Stimulated activated naive B cell treated with anti-CD40 and anti-IgM and Interleukin-4, amounts not matched to agents 10 μg/mL and 1 μg/mL and 100 μg/mL, for 72 hours (primary cell): Measurements from ENCODE around the gene RALGPS2.
"Not testable (repeated sequence)": the region's sequence is repeated elsewhere in the genome, so short reads cannot be mapped to it uniquely, and the experiment has no call there.

Experiments used
- ATAC-seq, 2 donors: fragments of 150-1000 bp; cut with Tn5 transposase; replicated peaks; 2 replicates each; pipeline ENCODE4 v1.10.0; 2021; ENCODE audit warnings: moderate library complexity in 1 of 2
- DNase-seq: peaks from one replicate; pipeline ENCODE4 v3.0.0; 2021
- H3K27ac Mint-ChIP-seq: one replicate; pipeline ENCODE4 v1.8.0; 2022; ENCODE audit warnings: mild to moderate bottlenecking, mixed read lengths
- H3K27me3 Mint-ChIP-seq, 2 donors: one replicate each; pipeline ENCODE4 v1.8.0; 2022; ENCODE audit warnings: mixed read lengths in 2 of 2
- H3K36me3 Mint-ChIP-seq, 2 donors: one replicate each; pipeline ENCODE4 v1.8.0; 2022; ENCODE audit warnings: mixed read lengths in 2 of 2, mild to moderate bottlenecking in 1 of 2
- H3K4me1 Mint-ChIP-seq, 2 donors: one replicate each; pipeline ENCODE4 v1.8.0; 2022; ENCODE audit warnings: mixed read lengths in 2 of 2, mild to moderate bottlenecking in 1 of 2
- H3K4me3 Mint-ChIP-seq, 2 donors: one replicate each; pipeline ENCODE4 v1.8.0; 2022; ENCODE audit warnings: mild to moderate bottlenecking in 2 of 2, mixed read lengths in 2 of 2, moderate library complexity in 1 of 2
- H3K9me3 Mint-ChIP-seq, 2 donors: one replicate each; pipeline ENCODE4 v1.8.0; 2022; ENCODE audit warnings: mixed read lengths in 2 of 2, mild to moderate bottlenecking in 1 of 2

RALGPS2 gene

GRCh38 chr1:178945763-178946266 is 220.8 kb downstream of the RALGPS2 start:
- H3K4me1 Mint-ChIP-seq = peaks cover 0 to 7% of the 10 kb centered on the region in 2 donors
- no peaks in the 10 kb centered on the region for H3K9me3 Mint-ChIP-seq
- no peak overlapping the region for H3K27ac Mint-ChIP-seq
- H3K4me3 Mint-ChIP-seq = no peak overlapping the region
- no peak for DNase-seq
- no peak for ATAC-seq
- peaks cover 22 to 27% of the 10 kb centered on the region in 2 donors for H3K27me3 Mint-ChIP-seq
- H3K36me3 Mint-ChIP-seq = no peaks in the 10 kb centered on the region

DNA sequence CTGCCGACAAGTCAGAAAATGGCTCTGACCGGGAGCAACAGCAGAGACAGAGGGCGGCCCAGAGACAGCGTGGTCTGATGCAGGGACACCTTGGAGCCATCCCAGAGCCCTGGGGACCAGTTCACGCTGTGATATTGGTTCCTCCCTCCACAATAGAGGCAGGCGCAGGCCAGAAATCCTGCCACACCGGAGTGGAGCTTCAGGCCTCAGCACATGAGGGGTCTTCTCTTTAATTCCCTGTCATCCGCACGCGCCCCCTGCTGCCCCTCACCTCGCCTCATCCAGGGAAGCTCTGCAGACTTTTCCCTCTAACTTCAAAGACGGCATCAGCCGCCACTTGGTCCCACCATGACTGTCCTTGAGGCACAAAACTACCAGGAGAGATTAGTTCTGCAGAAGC is 221.4 kb downstream of the RALGPS2 start:
- H3K27me3 Mint-ChIP-seq = peaks cover 22 to 23% of the 10 kb centered on the region in 2 donors
- peaks cover 0 to 5% of the 10 kb centered on the region in 2 donors for H3K4me1 Mint-ChIP-seq
- no peaks in the 10 kb centered on the region for H3K9me3 Mint-ChIP-seq
- no peak for ATAC-seq
- no peaks in the 10 kb centered on the region for H3K36me3 Mint-ChIP-seq
- no peak overlapping the region for H3K27ac Mint-ChIP-seq
- H3K4me3 Mint-ChIP-seq = no peak overlapping the region
- no peak for DNase-seq

GRCh38 chr1:178946855-178947676 is 222.0 kb downstream of the RALGPS2 start:
- H3K27ac Mint-ChIP-seq = no peak overlapping the region
- H3K36me3 Mint-ChIP-seq = no peaks in the 10 kb centered on the region
- H3K9me3 Mint-ChIP-seq = no peaks in the 10 kb centered on the region
- peaks cover 25 to 26% of the 10 kb centered on the region in 2 donors for H3K27me3 Mint-ChIP-seq
- no peak for ATAC-seq
- no peak overlapping the region for H3K4me3 Mint-ChIP-seq
- H3K4me1 Mint-ChIP-seq = peaks cover 0 to 5% of the 10 kb centered on the region in 2 donors
- no peak for DNase-seq

GRCh38 chr1:178947677-178947981 is 222.6 kb downstream of the RALGPS2 start:
- no peak overlapping the region for H3K27ac Mint-ChIP-seq
- H3K4me3 Mint-ChIP-seq = no peak overlapping the region
- peaks cover 0 to 5% of the 10 kb centered on the region in 2 donors for H3K4me1 Mint-ChIP-seq
- no peaks in the 10 kb centered on the region for H3K9me3 Mint-ChIP-seq
- ATAC-seq = no peak
- H3K27me3 Mint-ChIP-seq = peaks cover 25% of the 10 kb centered on the region in 2 donors
- H3K36me3 Mint-ChIP-seq = no peaks in the 10 kb centered on the region
- DNase-seq = no peak

GRCh38 chr1:178948676-178949075 is 223.6 kb downstream of the RALGPS2 start:
- H3K27ac Mint-ChIP-seq = no peak overlapping the region
- no peak for DNase-seq
- no peaks in the 10 kb centered on the region for H3K4me1 Mint-ChIP-seq
- H3K9me3 Mint-ChIP-seq = no peaks in the 10 kb centered on the region
- no peaks in the 10 kb centered on the region for H3K36me3 Mint-ChIP-seq
- peaks cover 22 to 26% of the 10 kb centered on the region in 2 donors for H3K27me3 Mint-ChIP-seq
- H3K4me3 Mint-ChIP-seq = no peak overlapping the region
- no peak for ATAC-seq

DNA sequence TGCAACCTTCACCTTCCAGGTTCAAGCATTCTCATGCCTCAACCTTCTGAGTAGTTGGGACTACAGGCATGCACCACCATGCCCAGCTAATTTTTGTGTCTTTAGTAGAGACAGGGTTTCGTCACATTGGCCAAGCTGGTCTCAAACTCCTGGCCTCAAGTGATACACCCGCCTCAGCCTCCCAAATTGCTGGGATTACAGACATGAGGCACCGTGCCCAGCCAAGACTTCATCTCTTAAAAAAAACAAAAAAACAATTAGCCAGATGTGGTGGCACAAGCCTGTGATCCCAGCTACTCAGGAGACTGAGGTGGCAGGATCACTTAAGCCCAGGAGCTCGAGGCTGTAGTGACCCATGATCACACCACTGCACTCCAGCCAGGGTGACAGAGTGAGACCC is 224.8 kb downstream of the RALGPS2 start:
- not testable (repeated sequence) for DNase-seq, ATAC-seq, H3K4me1 Mint-ChIP-seq, H3K4me3 Mint-ChIP-seq, H3K36me3 Mint-ChIP-seq, H3K9me3 Mint-ChIP-seq, H3K27ac Mint-ChIP-seq
- peaks cover 29 to 33% of the 10 kb centered on the region in 2 donors for H3K27me3 Mint-ChIP-seq

DNA sequence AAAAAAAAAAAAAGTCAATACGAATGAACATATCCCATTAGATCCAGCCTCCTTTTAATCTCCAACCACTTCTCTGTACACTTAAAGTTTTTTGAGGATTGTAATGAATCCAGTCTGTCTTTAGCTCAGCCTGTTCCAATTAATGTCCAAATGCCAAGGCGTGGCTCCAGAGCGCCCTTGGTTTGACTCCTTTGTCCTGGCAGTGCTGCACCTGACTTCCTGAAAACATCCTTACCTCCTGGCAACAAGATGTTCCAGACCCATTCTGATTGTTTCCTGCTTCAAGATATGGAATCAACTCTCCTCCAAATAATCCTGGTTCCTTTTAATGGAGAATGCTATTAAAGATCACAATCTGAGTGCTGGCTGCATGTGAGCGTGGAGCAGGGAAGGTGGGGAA is 226.6 kb downstream of the RALGPS2 start:
- Mint-ChIP-seq H3K36me3 (no peaks in the 10 kb centered on the region), H3K4me3 (no peak overlapping the region), H3K27ac (no peak overlapping the region), H3K4me1 (no peaks in the 10 kb centered on the region), H3K9me3 (no peaks in the 10 kb centered on the region), H3K27me3 (peaks cover 31 to 35% of the 10 kb centered on the region in 2 donors)
- DNase-seq (no peak), ATAC-seq (no peak)

GRCh38 chr1:178953034-178953433 is 228.0 kb downstream of the RALGPS2 start:
- Mint-ChIP-seq H3K4me3 (no peak overlapping the region), H3K27me3 (peaks cover 25 to 31% of the 10 kb centered on the region in 2 donors), H3K27ac (no peak overlapping the region), H3K36me3 (no peaks in the 10 kb centered on the region), H3K4me1 (no peaks in the 10 kb centered on the region), H3K9me3 (no peaks in the 10 kb centered on the region)
- no peak for ATAC-seq
- no peak for DNase-seq

DNA sequence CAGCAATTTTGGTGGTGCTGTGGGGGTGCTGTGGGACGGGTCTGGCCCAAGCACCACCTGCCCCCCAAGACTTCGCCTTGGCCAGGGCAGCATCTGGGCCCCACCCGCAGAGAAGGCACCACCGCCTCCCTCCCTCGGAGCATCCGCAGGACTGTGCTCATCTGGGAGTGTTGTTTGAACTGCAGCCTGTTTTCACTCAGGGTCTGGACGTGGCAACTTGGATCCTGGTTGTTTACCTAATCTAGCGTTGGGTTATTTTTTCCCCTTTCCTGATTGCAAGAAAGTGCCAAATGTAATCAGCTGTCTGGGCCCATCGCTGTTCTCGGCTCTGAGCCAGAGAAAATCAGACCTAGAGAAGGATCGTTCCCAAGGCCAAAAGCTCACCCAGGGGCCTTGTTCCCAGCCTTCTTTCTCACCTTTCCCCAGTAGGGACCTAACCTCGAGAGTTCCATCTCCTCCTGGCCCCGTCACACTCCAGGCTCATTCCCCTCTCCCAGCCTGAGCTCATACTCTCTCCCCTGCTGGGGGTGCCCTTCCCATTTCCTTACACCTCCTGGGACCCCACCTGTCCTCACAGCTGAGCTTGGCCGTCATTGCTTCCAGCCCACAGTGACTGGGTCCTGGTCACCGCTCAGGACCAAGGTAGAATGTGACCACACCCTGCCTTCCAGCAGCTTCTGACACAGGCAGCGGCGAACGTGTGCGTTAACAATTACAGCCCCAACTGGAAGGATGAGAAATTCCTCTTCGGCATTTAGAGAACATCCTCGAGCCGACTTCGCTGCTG is 228.7 kb downstream of the RALGPS2 start:
- Mint-ChIP-seq H3K27ac (no peak overlapping the region), H3K4me3 (no peak overlapping the region), H3K4me1 (no peaks in the 10 kb centered on the region), H3K36me3 (no peaks in the 10 kb centered on the region), H3K27me3 (peaks cover 21 to 28% of the 10 kb centered on the region in 2 donors), H3K9me3 (no peaks in the 10 kb centered on the region)
- ATAC-seq (no peak), DNase-seq (no peak)

DNA sequence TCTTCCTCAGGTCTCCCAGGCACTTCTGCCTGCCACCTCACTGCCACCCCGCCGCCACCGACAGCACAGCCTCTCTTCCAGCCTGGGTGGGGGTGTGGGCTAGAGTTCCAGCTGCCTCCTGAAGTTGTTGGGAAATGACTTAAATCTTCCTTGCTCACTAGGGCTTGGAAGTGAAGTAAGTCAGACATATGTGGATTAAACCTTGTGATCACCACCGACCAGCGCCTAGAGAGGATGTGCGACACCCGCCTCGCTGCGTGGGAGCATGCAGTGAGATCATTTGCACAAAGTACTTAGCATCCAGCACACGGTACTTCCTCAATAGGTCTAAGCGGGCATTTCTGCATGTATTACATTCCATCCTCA is 229.3 kb downstream of the RALGPS2 start:
- Mint-ChIP-seq H3K36me3 (no peaks in the 10 kb centered on the region), H3K27me3 (peaks cover 18 to 28% of the 10 kb centered on the region in 2 donors), H3K27ac (no peak overlapping the region), H3K4me1 (peaks cover 0 to 2% of the 10 kb centered on the region in 2 donors), H3K4me3 (no peak overlapping the region), H3K9me3 (peaks cover 0 to 1% of the 10 kb centered on the region in 2 donors)
- DNase-seq = no peak
- no peak for ATAC-seq

DNA sequence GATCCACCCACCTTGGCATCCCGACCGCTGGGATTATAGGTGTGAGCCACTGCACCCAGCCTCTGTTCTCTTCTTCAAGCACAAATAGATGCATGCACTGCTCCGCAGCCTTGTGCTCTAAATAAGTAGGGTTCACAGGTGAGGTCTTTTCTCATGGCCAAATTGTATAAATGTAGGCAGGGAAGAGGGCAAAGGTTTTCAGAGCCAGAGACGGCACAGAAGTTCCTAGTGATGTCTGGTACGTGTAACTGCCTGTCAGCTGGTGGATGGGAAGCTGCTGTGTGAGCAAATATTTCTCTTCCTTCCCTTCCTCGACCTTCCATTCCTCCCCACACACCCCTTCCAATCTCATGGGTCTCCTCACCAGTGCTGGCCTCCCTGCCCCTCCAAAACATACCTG is 229.9 kb downstream of the RALGPS2 start:
- Mint-ChIP-seq H3K27ac (no peak overlapping the region), H3K36me3 (peaks cover 3 to 6% of the 10 kb centered on the region in 2 donors), H3K9me3 (peaks cover 6 to 7% of the 10 kb centered on the region in 2 donors), H3K4me3 (no peak overlapping the region), H3K4me1 (peaks cover 3 to 8% of the 10 kb centered on the region in 2 donors), H3K27me3 (peaks cover 18 to 28% of the 10 kb centered on the region in 2 donors)
- ATAC-seq (no peak), DNase-seq (no peak)

GRCh38 chr1:178955391-178955954 is 230.4 kb downstream of the RALGPS2 start:
- Mint-ChIP-seq H3K27ac (no peak overlapping the region), H3K27me3 (peaks cover 18 to 28% of the 10 kb centered on the region in 2 donors), H3K4me3 (no peak overlapping the region), H3K36me3 (peaks cover 4 to 6% of the 10 kb centered on the region in 2 donors), H3K9me3 (peaks cover 6 to 8% of the 10 kb centered on the region in 2 donors), H3K4me1 (peaks cover 3 to 8% of the 10 kb centered on the region in 2 donors)
- ATAC-seq (no peak), DNase-seq (no peak)

DNA sequence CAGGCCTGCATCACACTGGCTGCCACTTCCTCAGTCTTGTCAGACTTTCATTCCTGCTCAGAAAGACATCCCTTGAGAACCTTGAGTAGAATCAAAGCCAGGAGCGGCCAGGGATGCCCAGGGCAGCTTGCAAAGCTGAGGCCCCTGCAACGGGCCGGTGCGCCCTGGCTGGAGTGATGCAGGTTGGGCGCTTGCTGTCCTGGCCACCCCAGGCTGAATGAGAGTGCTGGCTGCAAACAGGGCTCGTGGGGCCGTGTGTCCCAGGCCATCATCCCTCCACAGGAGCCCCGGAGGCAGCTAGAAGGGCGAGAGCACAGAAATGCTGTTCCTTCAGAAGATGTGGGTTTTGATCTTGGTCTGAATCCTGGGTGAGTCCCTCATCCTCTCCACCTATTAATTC is 233.4 kb downstream of the RALGPS2 start:
- peaks cover 3 to 8% of the 10 kb centered on the region in 2 donors for H3K4me1 Mint-ChIP-seq
- peaks cover 8 to 16% of the 10 kb centered on the region in 2 donors for H3K27me3 Mint-ChIP-seq

More for the DNA sequence above, 233.4 kb downstream of the RALGPS2 start:
- no peak for DNase-seq
- no peak overlapping the region for H3K27ac Mint-ChIP-seq
- ATAC-seq = no peak
- H3K36me3 Mint-ChIP-seq = peaks cover 6 to 10% of the 10 kb centered on the region in 2 donors
- peaks cover 6 to 8% of the 10 kb centered on the region in 2 donors for H3K9me3 Mint-ChIP-seq
- no peak overlapping the region for H3K4me3 Mint-ChIP-seq
